Muscle layer of duodenum (tissue), 2 donors: ENCODE data around the gene ADGRE3.

Experiments
- H3K27ac ChIP-seq: one replicate; pipeline ENCODE4 v1.7.0; 2013; ENCODE audit warnings: mild to moderate bottlenecking, low read length
- H3K27me3 ChIP-seq: one replicate; pipeline ENCODE4 v1.7.0; 2013; ENCODE audit warnings: low read depth, mild to moderate bottlenecking, control low read depth, low read length
- H3K36me3 ChIP-seq, 2 donors: one replicate each; pipeline ENCODE4 v1.7.0; 2013; ENCODE audit warnings: low read length in 2 of 2, control low read depth in 1 of 2, mild to moderate bottlenecking in 1 of 2; ENCODE audit not compliant: insufficient read depth in 2 of 2, control insufficient read depth in 1 of 2
- H3K4me1 ChIP-seq, 2 donors: one replicate each; pipeline ENCODE4 v1.7.0; 2013; ENCODE audit warnings: low read length in 2 of 2, mild to moderate bottlenecking in 2 of 2, control low read depth in 1 of 2, moderate library complexity in 1 of 2; ENCODE audit not compliant: insufficient read depth in 2 of 2, control insufficient read depth in 1 of 2
- H3K4me3 ChIP-seq, 2 donors: one replicate each; pipeline ENCODE4 v1.7.0; 2013; ENCODE audit warnings: low read length in 2 of 2, low read depth in 1 of 2, mild to moderate bottlenecking in 1 of 2
- H3K9me3 ChIP-seq, 2 donors: one replicate each; pipeline ENCODE4 v1.7.0; 2013; ENCODE audit warnings: low read length in 2 of 2, control low read depth in 1 of 2, mild to moderate bottlenecking in 1 of 2; ENCODE audit not compliant: control insufficient read depth in 1 of 2
- donor health status: healthy.

Gene ADGRE3

DNA sequence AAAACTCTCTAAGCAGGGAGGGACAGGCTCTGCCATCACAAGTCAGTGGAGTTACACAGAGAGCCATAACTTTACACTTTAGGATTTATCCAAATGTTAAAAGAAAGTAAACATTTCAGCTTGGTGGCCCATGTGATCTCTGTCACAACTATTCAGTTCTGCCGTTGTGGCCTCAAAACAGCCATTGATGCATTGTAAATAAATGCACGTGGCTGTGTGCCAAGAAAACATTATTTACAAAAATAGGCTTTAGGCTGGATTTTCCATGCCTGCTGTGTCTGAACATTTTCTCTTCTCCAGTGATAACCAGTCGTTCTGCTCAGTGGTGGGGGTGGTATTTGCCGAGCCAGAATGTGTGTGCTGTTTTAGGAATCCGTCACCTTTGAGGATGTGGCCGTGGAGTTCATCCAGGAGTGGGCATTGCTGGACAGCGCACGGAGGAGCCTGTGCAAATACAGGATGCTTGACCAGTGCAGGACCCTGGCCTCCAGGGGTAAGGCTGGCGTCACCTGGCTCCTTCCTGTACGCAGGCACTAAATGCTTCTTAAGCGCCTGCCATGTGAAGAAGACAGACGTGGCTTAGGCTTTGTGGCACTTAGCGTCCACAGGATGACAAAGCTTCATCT lies 20.1 kb upstream of the ADGRE3 start:
- H3K4me1 ChIP-seq = peaks cover 0 to 14% of the 10 kb centered on the region in 2 donors
- no peaks in the 10 kb centered on the region for H3K9me3 ChIP-seq
- no peak overlapping the region for H3K27ac ChIP-seq
- peaks cover 25 to 56% of the 10 kb centered on the region in 2 donors for H3K36me3 ChIP-seq
- H3K4me3 ChIP-seq = no peak overlapping the region
- H3K27me3 ChIP-seq = no peaks in the 10 kb centered on the region

DNA sequence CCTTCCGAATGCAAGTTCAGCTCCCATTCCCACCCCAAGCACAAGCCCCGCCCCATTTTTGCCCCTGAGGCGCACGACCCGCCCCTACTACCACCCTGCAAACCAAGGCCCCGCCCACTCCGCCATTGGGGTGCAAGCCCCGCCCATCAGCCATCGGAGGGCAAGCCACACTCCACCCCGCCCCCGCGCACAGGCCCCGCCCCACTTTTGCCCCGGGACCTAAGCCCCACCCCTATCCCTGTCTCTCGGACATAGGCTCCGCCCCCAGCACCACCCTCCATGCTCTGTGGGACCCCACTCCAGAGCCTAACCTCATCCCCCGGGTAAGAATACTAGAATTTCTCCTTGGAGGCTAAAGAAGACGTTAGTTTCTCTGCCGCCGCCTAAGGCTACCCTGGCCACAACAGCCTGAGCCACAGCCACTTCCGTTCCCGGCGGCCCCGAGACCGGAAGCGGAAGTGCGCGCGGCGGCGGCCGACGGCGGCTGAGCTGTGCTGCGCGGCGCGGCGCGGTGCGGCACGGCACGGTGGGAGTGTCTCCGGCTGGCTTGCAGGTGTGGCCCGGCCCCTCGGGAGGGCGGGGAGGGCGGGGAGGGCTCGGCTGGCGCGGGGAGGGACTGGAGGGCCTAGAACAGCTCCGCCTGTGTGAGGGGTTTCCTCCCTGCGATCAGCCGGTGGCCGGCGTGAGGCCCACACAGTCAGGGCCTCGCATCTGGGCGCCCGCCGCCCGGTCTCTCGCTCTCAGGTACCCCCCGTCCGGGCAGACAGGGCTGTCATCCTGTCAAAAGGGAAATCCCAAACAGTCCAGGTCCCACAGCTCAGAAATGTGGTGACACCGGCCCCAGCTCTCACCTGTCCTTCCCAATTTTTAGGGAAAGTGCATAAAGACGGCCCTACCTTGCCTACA lies 15.2 kb upstream of the ADGRE3 start, which contains the start of gene ZNF333:
TSS of gene ZNF333 (plus strand) at position 451 of the 906 bp plus-strand sequence. CDS start 3,444 bp downstream, outside the sequence.
- Histone ChIP-seq H3K9me3 (no peaks in the 10 kb centered on the region), H3K36me3 (peaks cover 2 to 14% of the 10 kb centered on the region in 2 donors), H3K27me3 (no peaks in the 10 kb centered on the region), H3K4me1 (peaks cover 0 to 21% of the 10 kb centered on the region in 2 donors), H3K27ac (peak within 1 kb of the TSS; percentile 79), H3K4me3 (peak within 1 kb of the TSS; percentile 81 to 92)

DNA sequence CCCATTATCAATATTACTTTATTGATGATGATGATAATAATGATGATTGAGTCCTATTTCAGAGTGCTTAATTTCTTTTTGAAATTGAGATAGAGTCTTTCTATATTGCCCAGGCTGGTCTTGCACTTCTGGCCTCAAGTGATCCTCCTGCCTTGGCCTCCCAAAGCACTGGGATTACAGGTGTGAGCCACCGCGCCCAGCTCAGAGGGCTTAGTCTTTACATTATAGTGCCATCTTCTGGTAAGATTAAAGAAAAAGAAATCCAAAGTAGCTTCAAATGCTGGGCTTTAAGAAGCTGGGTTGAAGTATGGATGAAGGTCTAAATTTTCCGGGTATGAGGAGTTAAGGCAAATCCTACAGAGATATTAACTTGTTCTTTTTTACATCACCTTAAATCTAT lies 11.8 kb upstream of the ADGRE3 start:
- H3K4me3 ChIP-seq = no peak overlapping the region
- H3K4me1 ChIP-seq = peaks cover 0 to 18% of the 10 kb centered on the region in 2 donors
- H3K27ac ChIP-seq = no peak overlapping the region
- H3K36me3 ChIP-seq = no peaks in the 10 kb centered on the region
- no peaks in the 10 kb centered on the region for H3K9me3 ChIP-seq
- H3K27me3 ChIP-seq = no peaks in the 10 kb centered on the region

- no peaks in the 10 kb centered on the region for H3K27me3 ChIP-seq
- H3K9me3 ChIP-seq = no peaks in the 10 kb centered on the region
- no peaks in the 10 kb centered on the region for H3K36me3 ChIP-seq
- no peak overlapping the region for H3K4me3 ChIP-seq
- H3K27ac ChIP-seq = no peak overlapping the region
- no peaks in the 10 kb centered on the region for H3K4me1 ChIP-seq
These were observed 8.8 kb upstream of the ADGRE3 start for GRCh38 chr19:14683439-14683838.

GRCh38 chr19:14682084-14682483 lies 7.4 kb upstream of the ADGRE3 start:
- Histone ChIP-seq H3K27me3 (no peaks in the 10 kb centered on the region), H3K9me3 (no peaks in the 10 kb centered on the region), H3K4me1 (no peaks in the 10 kb centered on the region), H3K36me3 (no peaks in the 10 kb centered on the region), H3K27ac (no peak overlapping the region), H3K4me3 (no peak overlapping the region)

GRCh38 chr19:14678199-14678598 lies 3.6 kb upstream of the ADGRE3 start:
- Histone ChIP-seq H3K36me3 (no peaks in the 10 kb centered on the region), H3K4me3 (no peak overlapping the region), H3K9me3 (no peaks in the 10 kb centered on the region), H3K27ac (no peak overlapping the region), H3K27me3 (no peaks in the 10 kb centered on the region), H3K4me1 (no peaks in the 10 kb centered on the region)

- Histone ChIP-seq H3K27me3 (no peaks in the 10 kb centered on the region), H3K9me3 (no peaks in the 10 kb centered on the region), H3K4me3 (no peak overlapping the region), H3K36me3 (no peaks in the 10 kb centered on the region), H3K4me1 (no peaks in the 10 kb centered on the region), H3K27ac (no peak overlapping the region)
These were observed 2.8 kb upstream of the ADGRE3 start for GRCh38 chr19:14677464-14677863.

GRCh38 chr19:14676762-14677161 lies 2.1 kb upstream of the ADGRE3 start:
- Histone ChIP-seq H3K9me3 (no peaks in the 10 kb centered on the region), H3K36me3 (no peaks in the 10 kb centered on the region), H3K4me1 (no peaks in the 10 kb centered on the region), H3K27ac (no peak overlapping the region), H3K4me3 (no peak overlapping the region), H3K27me3 (no peaks in the 10 kb centered on the region)

GRCh38 chr19:14673088-14673487 lies 1.6 kb downstream of the ADGRE3 start:
- Histone ChIP-seq H3K27me3 (no peaks in the 10 kb centered on the region), H3K4me3 (no peak overlapping the region), H3K4me1 (no peaks in the 10 kb centered on the region), H3K27ac (no peak overlapping the region), H3K36me3 (no peaks in the 10 kb centered on the region), H3K9me3 (peaks cover 0 to 10% of the 10 kb centered on the region in 2 donors)

- no peaks in the 10 kb centered on the region for H3K27me3 ChIP-seq
- no peak overlapping the region for H3K4me3 ChIP-seq
- no peak overlapping the region for H3K27ac ChIP-seq
- H3K9me3 ChIP-seq = peaks cover 0 to 10% of the 10 kb centered on the region in 2 donors
- no peaks in the 10 kb centered on the region for H3K36me3 ChIP-seq
- H3K4me1 ChIP-seq = no peaks in the 10 kb centered on the region
These were observed 2.3 kb downstream of the ADGRE3 start for GRCh38 chr19:14672188-14672872.

DNA sequence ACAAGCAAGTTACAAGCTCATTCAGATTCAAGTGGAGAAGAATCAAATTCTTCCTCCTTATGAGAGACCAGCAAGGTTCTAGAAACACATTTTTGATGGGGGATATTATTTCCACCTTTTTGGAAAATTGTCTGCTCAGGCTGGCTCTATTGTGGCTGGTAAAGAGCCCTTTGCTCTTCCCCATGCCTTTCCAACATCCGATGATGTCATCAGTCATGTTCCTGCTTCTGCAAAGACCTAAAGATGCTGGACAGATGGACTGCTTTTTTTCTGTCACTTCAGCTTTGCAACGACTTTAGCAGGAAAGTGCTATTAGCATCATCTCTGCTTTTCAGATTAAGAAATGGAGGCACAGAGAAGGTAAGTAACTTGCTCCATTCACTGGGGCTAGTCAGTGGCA lies 4.2 kb downstream of the ADGRE3 start:
- H3K4me3 ChIP-seq = no peak overlapping the region

More for the DNA sequence above, 4.2 kb downstream of the ADGRE3 start:
- no peak overlapping the region for H3K27ac ChIP-seq
- H3K9me3 ChIP-seq = peaks cover 0 to 10% of the 10 kb centered on the region in 2 donors
- no peaks in the 10 kb centered on the region for H3K36me3 ChIP-seq
- H3K4me1 ChIP-seq = no peaks in the 10 kb centered on the region
- no peaks in the 10 kb centered on the region for H3K27me3 ChIP-seq
